ENCODE results near the gene TRAT1.
"Not testable (repeated sequence)": the region's sequence is repeated elsewhere in the genome, so short reads cannot be mapped to it uniquely, and the experiment has no call there.

The TRAT1 gene, protein sequence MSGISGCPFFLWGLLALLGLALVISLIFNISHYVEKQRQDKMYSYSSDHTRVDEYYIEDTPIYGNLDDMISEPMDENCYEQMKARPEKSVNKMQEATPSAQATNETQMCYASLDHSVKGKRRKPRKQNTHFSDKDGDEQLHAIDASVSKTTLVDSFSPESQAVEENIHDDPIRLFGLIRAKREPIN

DNA sequence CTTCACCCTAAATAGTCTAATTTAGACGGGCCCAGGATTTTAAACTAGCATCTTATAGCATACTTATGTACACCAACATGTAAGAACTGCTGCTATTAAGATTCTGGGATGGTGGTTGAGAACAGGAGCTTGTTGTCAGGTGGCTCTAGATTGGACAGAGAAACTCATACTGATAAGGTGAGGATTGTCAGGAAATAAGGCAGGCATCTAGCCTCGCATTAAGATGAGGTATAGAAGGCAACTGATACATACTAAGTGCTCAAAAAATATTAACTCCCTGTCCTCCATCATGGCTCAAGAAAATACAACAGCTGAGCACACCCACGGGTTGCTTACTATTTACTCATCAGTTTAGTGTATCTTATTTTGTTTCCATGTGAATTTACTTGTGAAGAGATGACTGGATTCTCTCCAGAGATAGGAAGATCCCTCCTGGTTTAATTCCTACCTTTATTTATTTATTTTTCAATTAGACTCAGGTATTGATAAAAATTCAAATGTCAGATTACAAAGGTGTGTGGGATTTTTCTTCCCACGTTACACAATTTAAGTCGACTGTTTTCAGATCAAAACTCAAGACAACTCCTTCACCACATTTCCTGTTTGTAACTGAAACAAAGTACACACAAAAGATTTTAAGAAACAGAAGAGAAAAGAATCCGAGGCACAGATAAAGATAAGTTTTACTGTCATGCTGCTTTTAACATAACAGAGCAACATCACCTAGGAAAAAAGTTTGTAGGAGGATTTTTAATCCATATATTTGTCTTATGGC, at the start of gene TRAT1:
TSS of gene TRAT1 (plus strand) at position 664 of the 775 bp plus-strand sequence. CDS start 142 bp downstream, outside the sequence.
- no peak for DNase-seq

DNA sequence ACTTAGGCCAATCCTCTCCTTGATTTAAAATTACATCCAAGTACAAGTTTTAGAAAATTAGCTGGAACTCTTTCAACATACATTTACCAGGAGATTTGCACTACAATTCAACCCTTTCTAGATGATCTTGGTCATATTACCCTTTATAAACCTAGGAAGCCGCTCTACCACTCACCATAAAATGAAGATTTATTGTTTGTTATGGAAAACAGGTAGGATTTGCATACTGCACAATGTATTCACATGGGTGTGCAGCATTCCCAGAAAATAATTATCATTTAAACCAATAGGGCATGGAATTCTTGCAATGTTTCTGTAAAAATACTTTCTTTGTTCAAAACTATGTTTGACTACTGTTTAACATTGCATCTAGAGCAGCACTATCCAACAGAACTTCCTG, 46.9 kb upstream of the TRAT1 start:
- DNase-seq: no peak

DNA sequence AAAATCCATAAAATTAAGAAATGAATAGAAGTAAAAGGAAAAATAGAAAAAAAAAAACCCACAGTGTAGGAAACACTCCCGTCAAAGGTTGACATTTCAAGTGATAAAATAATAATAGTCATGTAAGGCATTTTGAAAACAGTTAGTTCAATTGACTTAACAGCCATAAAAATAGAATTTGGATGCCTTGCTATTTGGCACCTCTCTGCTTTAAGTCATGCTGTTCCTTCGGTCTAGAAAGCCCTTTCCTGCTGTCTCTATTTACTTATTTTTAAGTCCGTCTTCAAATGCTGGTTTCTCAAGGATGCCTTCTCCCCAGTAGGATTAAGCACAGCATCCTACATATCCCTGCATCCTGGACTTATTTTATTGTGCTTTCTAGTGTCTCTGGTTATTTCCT, 43.1 kb upstream of the TRAT1 start:
- DNase-seq: no peak

DNA sequence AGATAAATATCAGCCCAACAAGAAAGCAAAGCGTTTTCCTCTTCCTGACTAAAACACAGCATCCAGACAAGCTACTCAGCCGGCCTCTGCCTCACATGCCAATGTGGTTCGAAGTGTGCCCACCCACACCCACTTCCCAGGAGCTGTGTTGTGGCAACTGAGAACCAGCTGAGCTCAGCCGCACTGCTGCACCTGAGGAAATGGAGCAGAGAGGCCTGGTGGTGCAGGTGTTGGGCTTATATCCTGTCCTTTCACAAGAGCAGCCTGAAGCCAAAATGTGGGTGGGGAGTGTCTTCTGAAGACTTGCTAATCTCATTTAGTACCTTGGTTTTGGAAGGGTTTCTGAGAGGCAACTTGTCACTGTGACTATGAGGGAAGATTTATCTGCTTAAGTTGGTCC, 42.4 kb upstream of the TRAT1 start:
- no peak for DNase-seq

DNA sequence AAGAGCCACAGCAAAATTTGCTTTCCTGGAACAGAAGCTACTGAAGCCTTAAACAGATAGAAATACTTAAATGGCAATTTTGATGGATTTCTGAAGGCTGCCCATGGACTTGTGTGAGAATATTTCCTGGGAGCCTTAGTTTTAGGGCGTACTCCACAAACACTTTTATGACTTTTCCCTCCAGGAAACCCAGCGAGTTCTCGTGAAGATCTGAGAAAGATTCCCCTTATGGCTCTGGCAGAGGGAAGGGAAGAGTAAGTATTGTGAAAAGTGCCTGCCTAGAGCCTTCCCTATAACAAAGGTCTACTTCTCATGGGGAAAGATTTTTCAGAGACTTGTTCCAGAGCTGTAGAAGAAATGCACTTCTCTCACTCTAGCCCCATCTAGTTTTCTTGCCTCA, 31.1 kb upstream of the TRAT1 start:
- DNase-seq: no peak

DNA sequence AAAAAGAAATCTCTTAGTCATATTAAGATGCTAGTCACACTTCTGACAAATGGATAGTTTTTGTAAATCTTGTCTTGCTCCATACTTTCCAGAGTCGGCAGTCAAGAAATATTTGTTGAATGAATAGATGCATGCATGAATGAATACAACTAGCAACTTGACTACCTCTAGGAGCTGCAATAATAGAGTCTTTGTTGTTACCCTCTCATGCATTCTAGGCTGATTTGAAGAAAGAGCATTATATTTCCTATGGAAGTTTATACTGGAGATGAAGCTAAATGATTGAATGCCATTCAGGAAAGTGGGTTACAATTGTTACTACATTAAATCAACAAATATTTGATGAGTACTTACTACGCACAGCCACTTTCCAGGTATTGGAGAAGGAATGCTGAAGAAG, 18.1 kb upstream of the TRAT1 start:
- no peak for DNase-seq

DNA sequence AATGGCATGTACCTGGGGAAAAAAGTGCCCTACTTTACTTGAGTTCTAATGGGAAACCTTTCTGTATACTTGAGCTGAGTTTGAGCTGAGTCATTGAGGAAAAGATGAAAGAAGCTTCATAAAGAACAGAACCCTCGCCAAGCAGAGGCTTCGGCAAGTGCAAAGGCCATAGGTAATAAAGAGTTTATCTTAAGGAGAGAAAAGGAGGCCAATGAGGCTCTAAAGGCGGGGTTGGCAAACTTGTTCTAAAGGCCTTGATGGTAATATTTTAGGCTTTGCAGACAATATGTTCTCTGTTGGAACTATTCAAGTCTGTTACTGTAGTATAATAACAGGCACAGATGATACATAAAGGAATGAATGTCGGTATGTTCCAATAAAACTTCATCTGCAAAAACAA, 17.6 kb upstream of the TRAT1 start:
- no peak for DNase-seq

DNA sequence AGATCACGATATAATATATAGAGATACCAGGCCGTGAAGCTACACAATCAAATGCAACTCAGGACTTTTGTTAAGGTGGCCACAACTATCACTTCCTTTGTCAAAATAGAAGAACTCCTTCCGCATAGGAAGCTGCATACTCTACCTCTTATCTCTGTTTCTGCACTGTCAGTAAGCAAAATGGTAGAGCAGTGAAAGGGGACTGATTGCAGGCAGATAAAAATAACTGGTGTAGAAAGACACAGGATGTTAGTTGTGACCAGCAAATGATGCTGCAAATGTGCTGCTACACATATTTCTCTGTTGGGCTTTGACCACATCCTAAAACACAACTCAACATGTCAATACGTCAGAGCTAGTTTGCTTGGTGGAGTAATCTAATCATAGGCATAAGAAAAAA, 16.3 kb upstream of the TRAT1 start:
- DNase-seq: no peak

DNA sequence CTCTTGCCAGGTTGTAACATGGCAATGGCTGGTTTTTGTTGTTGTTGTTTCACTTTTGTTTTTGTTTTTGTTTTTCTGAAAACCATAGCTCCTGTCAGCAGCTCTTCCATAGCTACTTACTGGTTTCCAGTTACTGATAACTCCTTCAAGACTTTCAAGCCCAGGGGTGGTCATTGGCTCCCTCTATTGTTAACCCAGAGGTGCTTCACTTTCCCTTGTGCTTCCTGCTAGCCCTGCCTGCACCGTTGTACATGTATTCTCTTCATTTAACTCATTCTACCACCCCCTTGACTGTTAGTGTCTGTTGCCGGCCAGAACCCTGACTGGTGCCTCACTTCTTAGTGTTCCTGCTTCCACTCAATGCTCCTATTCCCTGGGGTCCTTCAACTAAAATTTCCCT, 4.2 kb upstream of the TRAT1 start:
- DNase-seq: peak; percentile 18

DNA sequence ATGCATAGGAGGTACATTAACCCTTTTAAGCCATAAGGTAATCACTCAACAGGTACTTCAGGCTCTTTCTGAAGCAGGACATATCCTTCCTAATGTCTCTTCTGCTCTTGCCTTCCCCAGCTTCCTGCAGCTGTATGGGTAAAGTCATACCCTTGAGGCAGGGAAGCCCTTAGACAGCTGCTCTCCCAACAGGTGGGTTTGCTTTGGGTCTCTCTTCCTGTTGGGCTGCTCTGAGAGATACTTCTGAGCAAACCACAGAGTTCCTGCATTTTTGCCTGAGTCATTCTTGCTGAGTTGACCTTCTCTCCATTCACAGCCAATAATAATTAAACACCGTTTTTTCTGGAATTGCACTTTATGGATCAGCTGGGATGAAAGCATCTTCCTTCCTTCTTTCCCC, 2.0 kb upstream of the TRAT1 start:
- DNase-seq: no peak

DNA sequence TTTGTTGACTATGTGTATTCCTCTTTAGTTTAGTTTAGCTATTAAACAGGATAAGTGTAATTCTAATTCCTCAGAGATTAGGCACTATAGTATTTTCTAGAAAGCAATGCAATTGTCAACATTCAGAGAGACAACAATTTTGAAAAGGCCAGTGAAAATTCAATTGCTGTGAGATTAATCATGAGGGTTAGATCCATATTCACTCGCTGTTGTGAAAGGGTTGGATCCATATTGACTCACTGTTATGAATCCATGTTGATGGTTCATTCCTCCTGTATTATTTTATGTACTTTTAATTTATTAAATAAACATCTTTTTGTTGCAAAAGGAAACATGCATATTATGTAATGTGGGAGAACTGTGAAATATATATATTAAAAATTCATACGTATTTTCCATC, 641 bp downstream of the TRAT1 start:
- DNase-seq: no peak

DNA sequence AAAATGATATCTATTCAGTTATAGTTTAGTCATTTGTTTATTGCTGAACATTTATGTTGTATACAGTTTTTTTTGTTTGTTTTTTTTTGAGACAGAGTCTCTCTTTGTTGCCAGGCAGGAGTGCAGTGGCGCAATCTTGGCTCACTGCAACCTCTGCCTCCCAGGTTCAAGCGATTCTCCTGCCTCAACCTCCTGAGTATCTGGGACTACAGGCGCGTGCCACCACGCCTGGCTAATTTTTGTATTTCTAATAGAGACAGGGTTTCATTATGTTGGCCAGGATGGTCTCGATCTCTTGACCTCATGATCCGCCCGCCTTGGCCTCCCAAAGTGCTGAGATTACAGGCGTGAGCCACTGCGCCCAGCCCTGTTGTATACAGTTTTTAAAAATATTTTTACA, 1.2 kb downstream of the TRAT1 start:
- DNase-seq: not testable (repeated sequence)

DNA sequence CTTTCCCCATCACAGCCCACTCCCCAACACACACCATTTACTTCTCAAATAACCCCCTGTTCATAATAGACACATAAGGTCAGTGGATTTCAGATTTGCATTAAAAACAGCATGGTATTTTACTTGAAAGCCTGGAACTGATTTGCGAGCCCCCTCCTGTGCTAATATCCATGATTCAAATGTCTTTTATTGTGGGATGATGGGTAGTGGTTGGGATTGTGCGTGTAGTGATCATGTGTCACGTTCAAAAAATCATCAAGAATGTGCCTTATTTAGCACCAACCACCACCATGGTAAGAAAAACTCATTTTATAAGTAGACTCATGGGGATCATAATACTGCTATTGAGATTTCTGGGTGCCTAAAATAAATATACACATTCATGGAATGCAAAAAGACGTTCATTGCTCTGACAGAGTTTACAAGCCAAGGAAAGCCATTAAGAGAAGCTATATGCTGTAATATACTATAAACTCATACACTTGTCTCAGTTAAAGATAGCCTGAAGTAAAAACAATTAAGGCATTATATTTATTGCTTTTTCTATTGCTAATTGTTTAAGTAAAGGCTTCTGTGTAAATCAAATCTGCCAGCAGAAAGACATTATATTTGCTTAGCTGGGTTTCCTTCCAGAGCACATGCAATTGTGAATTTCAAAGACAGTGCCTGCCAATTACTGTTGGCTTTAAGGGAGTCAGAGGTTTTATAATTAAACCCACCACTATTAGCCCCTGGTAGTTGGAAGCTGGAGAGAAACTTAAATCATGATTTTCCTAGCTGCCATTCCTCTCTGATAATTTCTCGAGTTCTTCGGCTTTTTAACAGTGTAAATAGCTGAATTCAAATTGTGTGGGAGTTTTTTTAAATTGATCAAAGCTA, 4.0 kb downstream of the TRAT1 start:
- no peak for DNase-seq

DNA sequence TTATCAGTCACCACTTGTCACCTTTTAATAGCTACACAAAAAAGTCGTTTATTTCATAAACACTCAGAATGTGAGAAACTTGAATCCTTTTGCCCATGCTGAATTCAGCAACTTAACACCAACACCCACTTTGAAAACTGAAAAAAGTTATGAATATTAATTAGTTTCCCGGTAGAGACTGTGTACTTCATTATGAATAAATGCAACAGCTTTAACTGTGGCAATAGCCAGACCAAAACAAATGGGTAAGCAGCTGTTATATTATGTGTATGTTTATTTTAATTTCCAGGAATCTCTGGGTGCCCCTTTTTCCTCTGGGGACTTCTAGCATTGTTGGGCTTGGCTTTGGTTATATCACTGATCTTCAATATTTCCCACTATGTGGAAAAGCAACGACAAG, 7.8 kb downstream of the TRAT1 start:
- no peak for DNase-seq

DNA sequence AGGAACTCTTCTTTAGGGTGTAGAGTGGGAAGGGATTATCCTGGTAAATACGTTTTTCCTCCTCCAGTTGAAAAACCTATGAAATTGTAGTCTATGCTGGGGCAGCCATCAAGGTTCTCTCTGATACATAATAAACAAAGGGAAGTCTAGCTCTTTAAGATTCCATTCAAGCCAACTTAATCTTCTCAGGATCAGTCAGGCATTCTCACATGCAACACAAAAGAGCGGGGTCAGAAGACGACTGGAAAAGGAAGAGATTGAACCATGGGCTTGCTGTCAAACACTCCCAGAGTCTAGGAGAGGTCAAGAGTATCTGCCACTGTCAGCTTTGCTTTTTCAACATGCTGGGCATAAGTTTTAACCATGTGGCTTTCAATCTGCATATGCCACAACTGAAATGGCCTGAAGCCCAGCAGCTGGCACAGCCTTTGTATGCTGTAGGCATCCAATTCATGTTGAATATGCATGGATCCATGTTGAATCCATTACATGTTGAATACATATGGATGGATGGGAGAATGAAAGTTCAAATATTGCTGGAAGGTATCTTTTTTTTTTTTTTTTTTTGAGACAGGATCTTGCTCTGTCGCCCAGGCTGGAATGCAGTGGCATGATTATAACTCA, 8.5 kb downstream of the TRAT1 start:
- no peak for DNase-seq

DNA sequence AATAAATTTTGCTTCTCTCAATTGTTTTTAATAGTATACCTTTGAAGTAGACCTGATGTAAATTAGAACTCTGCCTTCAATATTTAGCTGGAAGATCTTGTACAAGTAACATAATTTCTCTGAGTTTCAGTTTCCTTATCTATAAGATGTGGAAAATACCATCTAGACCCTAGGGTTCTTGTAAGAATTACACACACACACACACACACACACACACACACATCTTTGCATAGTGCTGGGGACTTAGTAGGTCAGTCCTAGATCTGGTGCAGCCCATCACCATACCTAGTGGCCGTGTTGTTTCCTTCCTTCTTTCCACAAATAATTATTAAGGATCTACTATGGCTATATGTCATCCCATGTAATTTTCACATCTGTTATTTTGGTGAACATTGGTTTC, 11.0 kb downstream of the TRAT1 start:
- no peak for DNase-seq

DNA sequence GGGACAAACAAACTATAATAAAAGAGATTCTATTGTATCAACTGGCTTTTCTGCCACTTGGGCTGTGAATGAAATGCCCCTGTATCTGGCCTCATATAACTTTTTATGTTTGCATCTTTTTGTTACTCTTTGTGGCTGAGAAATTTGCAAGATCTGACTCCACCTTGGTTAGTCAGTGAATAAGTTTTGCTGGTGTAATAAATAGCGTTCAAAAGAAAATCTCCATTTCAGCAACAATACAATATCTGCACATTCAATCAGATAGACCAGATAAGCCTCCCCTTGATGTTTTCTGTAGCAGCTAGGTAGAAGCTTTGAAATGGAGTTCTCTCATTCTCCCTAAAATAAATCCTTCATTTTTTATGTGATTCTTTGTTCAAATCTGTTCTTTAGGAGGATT, 12.0 kb downstream of the TRAT1 start:
- DNase-seq: no peak

DNA sequence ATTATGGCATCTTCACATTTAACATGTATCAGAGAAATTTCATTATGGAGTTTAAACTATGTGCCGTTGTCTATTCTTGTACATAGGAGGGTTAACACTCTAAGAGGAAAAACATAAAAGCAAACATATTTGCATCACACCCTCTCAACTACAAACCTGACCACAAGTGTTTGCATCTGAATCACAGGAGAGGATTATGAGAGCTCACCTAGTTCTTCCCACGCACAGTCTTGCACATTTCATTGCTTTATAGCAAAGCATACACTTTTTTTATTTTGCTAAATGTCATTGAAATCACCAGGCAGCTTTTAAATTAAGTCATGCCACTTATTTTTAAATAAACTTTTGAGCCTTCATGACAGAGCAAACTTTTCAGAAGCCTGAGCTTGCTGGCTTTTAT, 12.5 kb downstream of the TRAT1 start:
- DNase-seq: no peak

DNA sequence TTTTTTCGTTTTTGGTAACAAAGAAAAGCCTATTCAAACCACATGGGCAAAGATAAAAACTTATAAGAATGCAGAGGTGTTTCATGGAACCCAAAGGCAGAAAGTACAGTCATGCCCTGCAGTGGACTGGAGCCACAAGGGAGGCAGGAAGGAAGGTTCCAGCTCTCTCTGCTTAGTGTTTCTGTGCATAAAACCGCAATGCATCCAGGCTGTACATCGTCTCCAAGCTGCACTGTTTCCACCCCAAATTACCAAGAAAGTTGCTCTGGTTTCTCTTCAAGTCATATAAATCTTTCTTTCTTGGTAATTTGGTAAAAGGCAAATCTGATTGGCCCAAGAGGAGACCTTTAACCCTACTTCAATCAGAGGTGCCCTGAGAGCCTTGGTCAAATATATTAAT, 15.8 kb downstream of the TRAT1 start:
- DNase-seq: no peak

DNA sequence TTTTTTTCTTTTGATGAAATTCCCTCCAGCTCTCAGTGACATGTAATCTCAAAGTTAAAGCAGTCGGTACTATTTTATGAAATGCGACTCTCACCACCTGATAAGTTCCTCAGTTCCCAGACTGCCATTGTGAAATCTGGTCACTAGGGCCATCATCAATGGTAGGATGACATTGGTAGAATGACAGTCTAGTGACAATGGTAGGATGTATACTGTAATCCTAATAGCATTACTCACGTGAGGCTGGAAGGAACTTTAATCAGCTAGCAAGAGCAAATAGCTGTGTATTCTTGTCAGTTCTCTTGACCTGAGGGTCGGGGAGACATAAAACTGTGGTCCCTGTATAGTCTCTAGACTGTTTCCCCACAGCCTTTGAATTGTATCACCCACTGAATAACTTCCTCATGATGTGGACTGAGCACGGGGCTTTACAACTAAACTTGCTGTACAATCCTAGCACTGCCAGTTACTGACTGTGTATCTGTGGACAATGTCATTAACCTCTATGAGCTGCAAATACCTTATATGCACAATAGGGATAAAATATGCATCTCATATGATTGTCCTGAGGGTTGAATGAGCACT, 23.2 kb downstream of the TRAT1 start:
- DNase-seq: no peak

DNA sequence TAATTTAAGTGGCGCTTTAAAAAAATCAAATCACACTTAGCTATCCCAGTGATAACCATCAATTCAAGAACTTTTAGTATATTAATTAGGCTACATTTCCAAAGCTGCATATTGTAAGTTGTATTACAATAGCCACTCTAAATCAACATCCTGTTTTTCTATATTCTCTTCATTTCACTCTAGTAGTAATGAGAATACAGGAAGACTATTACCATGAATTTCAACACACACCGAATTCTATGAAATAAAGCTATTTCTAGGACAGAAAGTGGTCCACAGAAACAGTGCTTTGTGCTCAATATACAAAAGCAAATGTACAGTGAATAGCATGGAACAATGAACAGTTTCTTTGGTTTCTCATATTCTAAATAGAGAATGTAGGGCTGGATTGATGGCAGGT, 24.6 kb downstream of the TRAT1 start:
- DNase-seq: no peak

DNA sequence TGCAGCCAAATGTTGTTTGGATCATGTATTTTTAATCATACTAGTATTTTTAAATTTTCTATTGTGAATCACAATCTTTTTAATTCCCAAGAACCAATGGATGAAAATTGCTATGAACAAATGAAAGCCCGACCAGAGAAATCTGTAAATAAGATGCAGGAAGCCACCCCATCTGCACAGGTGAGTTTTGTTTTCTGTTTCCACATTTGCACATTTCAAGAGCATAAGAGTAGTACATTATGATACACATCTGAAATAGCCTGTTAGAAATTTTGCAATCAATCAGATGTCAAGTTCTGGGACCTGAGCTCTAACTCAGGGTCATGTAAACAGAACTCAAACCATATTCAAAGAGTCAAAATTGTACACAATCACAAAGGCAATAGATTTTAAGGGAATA, 26.5 kb downstream of the TRAT1 start:
- no peak for DNase-seq

DNA sequence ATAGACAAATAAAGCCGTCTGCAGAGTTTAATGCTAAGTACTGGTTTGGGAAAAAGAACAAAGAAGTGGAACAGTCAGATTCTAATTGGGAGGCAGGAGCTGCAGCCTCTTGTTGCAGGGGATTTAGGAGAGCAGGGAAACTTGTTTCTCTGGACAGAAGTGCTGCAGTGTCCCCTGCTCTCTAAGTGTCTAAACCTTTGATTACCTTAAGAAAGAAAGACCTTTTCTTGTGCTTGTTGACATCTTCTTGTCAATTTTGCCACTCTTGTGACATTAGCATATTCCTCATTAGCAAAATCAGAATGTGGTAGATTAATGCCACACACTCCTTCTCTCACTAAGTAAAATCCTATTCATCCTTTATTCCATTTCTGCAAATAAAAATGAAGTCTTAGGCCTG, 38.8 kb downstream of the TRAT1 start:
- no peak for DNase-seq
